Gastrocnemius medialis (tissue), 4 donors: Measurements from ENCODE around the gene MELTF.

Experiments used
- CTCF ChIP-seq, 5 experiments: fragments of 450-650 bp in 3 of 5; fragments of 200-600 bp in 2 of 5; sonication (generic) in 2 of 5; IDR thresholded peaks in 4 of 5; conservative IDR thresholded peaks in 1 of 5; 1 replicate in 4 of 5; 2 replicates in 1 of 5; pipeline ENCODE4 v1.5.1; 2016 to 2019; ENCODE audit warnings: antibody characterized with exemption in 5 of 5, mild to moderate bottlenecking in 3 of 5, moderate library complexity in 3 of 5
- POLR2A ChIP-seq, 2 donors: fragments of 450-650 bp; IDR thresholded peaks; one replicate each; pipeline ENCODE4 v1.6.1; 2017; ENCODE audit warnings: antibody characterized with exemption in 2 of 2, mild to moderate bottlenecking in 2 of 2, moderate library complexity in 2 of 2

- TF ChIP-seq CTCF (IDR thresholded peaks at IDR 0.05 in 4 of 5, conservative IDR thresholded peaks at IDR 0.05 in 1 of 5) (no peak), POLR2A (IDR thresholded peaks at IDR 0.05) (no peak)
These were observed 29.4 kb downstream of the MELTF start for GRCh38 chr3:197000211-197000610.
